PC-3 (cell line): ENCODE data around the gene APOBEC2. TPM values are rescaled to one million over a fixed set of nuclear protein-coding genes. Genes with fewer than 3 reads are reported as not detected.

Source experiments
- ATAC-seq: fragments of 200-7000 bp; cut with Tn5 transposase; 2 replicates; pipeline ENCODE4 v1.9.1; 2020; ENCODE audit warnings: mild to moderate bottlenecking, moderate library complexity
- BruUV-seq: library from RNA; stranded (reverse); fragments of 400-500 nt; replicated peaks from 2 replicates; lab custom pipeline; 2021; lab: Mats Ljungman, UMichigan
- CTCF ChIA-PET: fragments of 300-600 bp; sonication (Branson Sonifier 250); formaldehyde crosslinking; loops from one replicate; lab custom pipeline; 2022; ENCODE audit warnings: antibody characterized with exemption; lab: Charles Lee
- POLR2A ChIA-PET: fragments of 300-600 bp; sonication (Branson Sonifier 250); formaldehyde crosslinking; loops from one replicate; lab custom pipeline; 2022; ENCODE audit warnings: antibody characterized with exemption; ENCODE audit not compliant: unreplicated experiment; lab: Charles Lee
- DNase-seq: peaks from one replicate; pipeline ENCODE4 v3.0.0-alpha.2; 2015
- H2AFZ ChIP-seq: fragments of 300-600 bp; sonication (generic); 2 replicates; pipeline ENCODE4 v1.6.0; 2016; ENCODE audit warnings: antibody characterized with exemption, low read length
- H3F3A ChIP-seq: fragments of 300-600 bp; sonication (generic); one replicate; pipeline ENCODE4 v1.6.0; 2017; ENCODE audit warnings: antibody characterized with exemption, low read length, control low read depth, mild to moderate bottlenecking; ENCODE audit not compliant: unreplicated experiment
- H3K27ac ChIP-seq: fragments of 300-600 bp; sonication (generic); 2 replicates; pipeline ENCODE4 v1.5.1; 2016; ENCODE audit warnings: mild to moderate bottlenecking, low read length
- H3K27me3 ChIP-seq: fragments of 300-600 bp; sonication (generic); 2 replicates; pipeline ENCODE4 v1.6.1; 2016; ENCODE audit warnings: low read length, mixed read lengths
- H3K36me3 ChIP-seq: fragments of 300-600 bp; sonication (generic); 2 replicates; pipeline ENCODE4 v1.6.1; 2016; ENCODE audit warnings: low read depth, mixed run types, low read length, mixed read lengths
- H3K4me1 ChIP-seq: fragments of 300-600 bp; sonication (generic); 2 replicates; pipeline ENCODE4 v1.5.1; 2016; ENCODE audit warnings: low read length; ENCODE audit not compliant: insufficient read depth
- H3K4me2 ChIP-seq: fragments of 300-600 bp; sonication (generic); 2 replicates; pipeline ENCODE4 v1.6.0; 2016; ENCODE audit warnings: low read length
- H3K4me3 ChIP-seq: fragments of 300-600 bp; sonication (generic); 2 replicates; pipeline ENCODE4 v1.5.1; 2016; ENCODE audit warnings: mild to moderate bottlenecking, low read length, mixed read lengths
- H3K79me2 ChIP-seq: fragments of 300-600 bp; sonication (generic); 2 replicates; pipeline ENCODE4 v1.6.1; 2017; ENCODE audit warnings: low read length, mixed read lengths
- H3K9ac ChIP-seq: fragments of 300-600 bp; sonication (generic); 2 replicates; pipeline ENCODE4 v1.6.0; 2016; ENCODE audit warnings: mild to moderate bottlenecking, low read length
- H3K9me2 ChIP-seq: fragments of 300-600 bp; sonication (generic); replicated peaks from 2 replicates; pipeline ENCODE4 v1.6.1; 2016; ENCODE audit warnings: mixed run types, low read length, mixed read lengths
- H3K9me3 ChIP-seq: fragments of 300-600 bp; sonication (generic); 2 replicates; pipeline ENCODE4 v1.6.1; 2016; ENCODE audit warnings: low read length, mixed read lengths
- H4K20me1 ChIP-seq: fragments of 300-600 bp; sonication (generic); 2 replicates; pipeline ENCODE4 v1.6.1; 2016; ENCODE audit warnings: low read length, mixed read lengths
- CTCF ChIP-seq: fragments of 300-600 bp; sonication (generic); conservative IDR thresholded peaks from 2 replicates; pipeline ENCODE4 v1.5.1; 2017; ENCODE audit warnings: antibody characterized with exemption, low read depth, mild to moderate bottlenecking, low read length
- EZH2 ChIP-seq: fragments of 300-600 bp; sonication (generic); IDR thresholded peaks from one replicate; pipeline ENCODE4 v1.6.1; 2017; ENCODE audit warnings: antibody characterized with exemption, mild to moderate bottlenecking, low read length; ENCODE audit not compliant: unreplicated experiment
- EZH2phosphoT487 ChIP-seq: fragments of 300-600 bp; sonication (generic); IDR thresholded peaks from 2 replicates; pipeline ENCODE4 v1.6.1; 2018; ENCODE audit warnings: mild to moderate bottlenecking, antibody characterized with exemption, low read length, borderline replicate concordance
- intact Hi-C: fragments of 100-400 bp; cut with micrococcal nuclease; formaldehyde crosslinking; loops from 2 replicates; pipeline ENCODE4 v1.9.0; 2023
- total RNA-seq: library from RNA; depleted of rRNA; stranded (reverse); fragments of >200 nt; gene quantifications from 2 replicates; pipeline ENCODE4 v1.2.3, GENCODE V29; 2014

The APOBEC2 gene
- total RNA-seq, 1 experiment from 2014 or later, result not detected

GRCh38 chr6:41065550-41066026, 12.6 kb downstream of the APOBEC2 start:
- POLR2A ChIA-PET, result no interaction called here
- H2AFZ ChIP-seq, result no peak overlapping the region
- no peak for DNase-seq
- no peak overlapping the region for H3K4me2 ChIP-seq
- H3K36me3 ChIP-seq, result peaks cover 3% of the 10 kb centered on the region; the same call in 1 of the 2 replicates
- no peaks in the 10 kb centered on the region for H3K9me3 ChIP-seq
- H3K9me2 ChIP-seq, result no peaks in the 10 kb centered on the region
- CTCF ChIA-PET, result no interaction called here
- no peaks in the 10 kb centered on the region for H4K20me1 ChIP-seq
- H3K27ac ChIP-seq, result no peak overlapping the region
- peaks cover 5% of the 10 kb centered on the region; the same call in 1 of the 2 replicates for H3K79me2 ChIP-seq
- no peaks in the 10 kb centered on the region for H3F3A ChIP-seq
- no peaks in the 10 kb centered on the region for H3K27me3 ChIP-seq
- no peak for TF ChIP-seq EZH2
- BruUV-seq, result no TSS peak
- H3K4me1 ChIP-seq, result peaks cover 5% of the 10 kb centered on the region
- intact Hi-C loops, result loop anchor here (2.0 kb wide), 1 partner anchor 37 kb away; no protein-coding TSS in a partner anchor
- no peak overlapping the region for H3K9ac ChIP-seq
- H3K4me3 ChIP-seq, result no peak overlapping the region
- ATAC-seq, result no peak

GRCh38 chr6:41066867-41067304, 13.9 kb downstream of the APOBEC2 start:
- peak; percentile 23 for ATAC-seq
- ChIA-PET POLR2A (no interaction called here), CTCF (no interaction called here)
- Histone ChIP-seq H3K9ac (no peak overlapping the region), H3K9me2 (no peaks in the 10 kb centered on the region), H3K27me3 (no peaks in the 10 kb centered on the region), H3K4me1 (peaks cover 10% of the 10 kb centered on the region), H3K79me2 (peaks cover 13% of the 10 kb centered on the region), H2AFZ (0 out of 2 replicates have a peak overlapping the region, but pooled peaks have one; percentile 15), H4K20me1 (no peaks in the 10 kb centered on the region), H3K27ac (no peak overlapping the region), H3K4me2 (no peak overlapping the region), H3K4me3 (no peak overlapping the region), H3F3A (no peaks in the 10 kb centered on the region), H3K9me3 (no peaks in the 10 kb centered on the region), H3K36me3 (peaks cover 3% of the 10 kb centered on the region; the same call in 1 of the 2 replicates)
- peak; percentile 81 for DNase-seq
- intact Hi-C loops, result loop anchor here (1.0 to 2.0 kb wide), 3 partner anchors 38 to 172 kb away; no protein-coding TSS in a partner anchor
- no peak for TF ChIP-seq EZH2phosphoT487
- peak; percentile 90 for TF ChIP-seq CTCF
- no peak for TF ChIP-seq EZH2
- BruUV-seq, result no TSS peak

DNA sequence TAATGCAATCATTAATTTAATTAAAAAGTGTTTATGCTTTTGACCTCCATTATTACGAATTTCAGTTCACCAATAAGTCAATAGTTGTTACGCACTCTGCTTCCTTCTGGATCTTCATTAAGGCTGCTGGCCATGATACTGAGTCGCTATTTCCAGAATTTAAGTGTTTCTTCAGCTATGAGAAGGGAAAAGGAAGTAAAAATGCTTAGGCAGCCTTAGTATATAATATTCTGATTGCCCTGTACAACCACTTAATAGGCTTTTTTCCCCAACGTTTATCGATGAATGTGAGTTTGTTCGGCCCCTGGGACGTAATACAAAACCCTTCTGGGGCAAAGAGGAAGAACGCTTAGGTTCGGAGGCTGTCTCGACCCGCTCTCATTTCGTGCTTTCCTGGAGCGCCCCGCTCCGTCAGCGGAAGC, 18.5 kb downstream of the APOBEC2 start:
- Histone ChIP-seq H2AFZ (peak overlapping the region; percentile 90), H4K20me1 (peaks cover 25% of the 10 kb centered on the region), H3F3A (no peaks in the 10 kb centered on the region), H3K27me3 (no peaks in the 10 kb centered on the region), H3K9me2 (no peaks in the 10 kb centered on the region), H3K9ac (peak overlapping the region; percentile 98), H3K4me1 (peaks cover 36% of the 10 kb centered on the region), H3K36me3 (no peaks in the 10 kb centered on the region; the same call in 1 of the 2 replicates), H3K4me2 (peak overlapping the region; percentile 92), H3K79me2 (peaks cover 47% of the 10 kb centered on the region), H3K9me3 (no peaks in the 10 kb centered on the region), H3K27ac (peak overlapping the region; percentile 96), H3K4me3 (peak overlapping the region; percentile 72)
- ChIA-PET POLR2A (interaction anchor here (0.6 to 0.7 kb wide), 2 partner anchors 36 to 113 kb away, joined by 4 to 6 read pairs; no protein-coding TSS in a partner anchor), CTCF (no interaction called here)
- peak; percentile 82 for DNase-seq
- TSS peak; percentile 65 for BruUV-seq
- TF ChIP-seq EZH2phosphoT487, result no peak
- TF ChIP-seq EZH2, result no peak
- no peak for TF ChIP-seq CTCF
- intact Hi-C loops, result loop anchor here (1.0 to 5.0 kb wide), 2 partner anchors 65 to 246 kb away; no protein-coding TSS in a partner anchor
- ATAC-seq, result no peak
